HepG2 (cell line): Measurements from ENCODE around the gene TTC6. TPM values are rescaled to one million over a fixed set of nuclear protein-coding genes. Genes with fewer than 3 reads are reported as not detected.

Experiments
- ATAC-seq: fragments of 200-7000 bp; cut with Tn5 transposase; 3 replicates; pipeline ENCODE4 v1.9.1; 2020; ENCODE audit warnings: mild to moderate bottlenecking, moderate library complexity
- BruUV-seq: library from RNA; stranded (reverse); fragments of 400-500 nt; replicated peaks from 2 replicates; lab custom pipeline; 2021; lab: Mats Ljungman, UMichigan
- CTCF ChIA-PET: fragments of 300-600 bp; formaldehyde crosslinking; extraction: SDS; loops from one replicate; lab custom pipeline; 2021; ENCODE audit warnings: low total read pairs, inconsistent platforms, low intra/inter-chr PET ratio; lab: Yijun Ruan, JAX
- POLR2A ChIA-PET: fragments of 350-600 bp; sonication (Branson Sonifier 250); formaldehyde crosslinking; loops from one replicate; lab custom pipeline; 2020; ENCODE audit warnings: antibody characterized with exemption, inconsistent platforms; lab: Yijun Ruan, JAX
- DNase-seq: peaks from one replicate; pipeline ENCODE4 v3.0.0-alpha.2; 2015; ENCODE audit warnings: low spot score
- FAIRE-seq: peaks from 3 replicates; lab custom pipeline; 2011; peaks lifted over from hg19 to GRCh38; lab: Jason Lieb, UNC
- H2AFZ ChIP-seq: one replicate; pipeline ENCODE4 v1.6.1; 2011; ENCODE audit warnings: low read length, inconsistent platforms
- H3K27ac ChIP-seq: fragments of 300-600 bp; 3 replicates; pipeline ENCODE4 v1.8.0; 2011; ENCODE audit warnings: mixed run types, mild to moderate bottlenecking, mixed read lengths, low read length, inconsistent platforms; ENCODE audit not compliant: insufficient read depth; ENCODE audit errors: extremely low read length
- H3K27me3 ChIP-seq, 2 experiments: fragments of 200-600 bp in 1 of 2; 2 replicates in 1 of 2; 3 replicates in 1 of 2; pipeline versions ENCODE4 v1.6.0 to v1.8.0; 2011; ENCODE audit warnings: low read length in 2 of 2, mild to moderate bottlenecking in 2 of 2, moderate library complexity in 2 of 2, inconsistent platforms in 1 of 2; ENCODE audit not compliant: insufficient read depth in 2 of 2, control insufficient read depth in 1 of 2
- H3K36me3 ChIP-seq, 2 experiments: fragments of 200-600 bp in 1 of 2; replicated peaks in 1 of 2; 2 replicates in 1 of 2; 3 replicates in 1 of 2; pipeline versions ENCODE4 v1.5.1 to v1.8.0; 2011; ENCODE audit warnings: low read length in 2 of 2, inconsistent platforms in 1 of 2; ENCODE audit not compliant: insufficient read depth in 2 of 2, control insufficient read depth in 1 of 2
- H3K4me1 ChIP-seq: 2 replicates; pipeline ENCODE4 v1.5.1; 2012; ENCODE audit warnings: low read length, inconsistent platforms; ENCODE audit not compliant: insufficient read depth
- H3K4me2 ChIP-seq: 2 replicates; pipeline ENCODE4 v1.6.0; 2011; ENCODE audit warnings: low read depth, low read length, inconsistent platforms
- H3K4me3 ChIP-seq, 3 experiments: fragments of 200-600 bp in 1 of 3; sonication (generic), shearing (Covaris generic) in 1 of 3; replicated peaks in 1 of 3; 2 replicates each; pipeline ENCODE4 v1.5.1; 2011 to 2016; ENCODE audit warnings: low read length in 3 of 3, inconsistent platforms in 2 of 3, low read depth in 2 of 3, mild to moderate bottlenecking in 2 of 3, control low read depth in 1 of 3, mixed read lengths in 1 of 3; ENCODE audit not compliant: insufficient read depth in 1 of 3
- H3K79me2 ChIP-seq: one replicate; pipeline ENCODE4 v1.6.1; 2011; ENCODE audit warnings: low read length, inconsistent platforms; ENCODE audit not compliant: insufficient read depth
- H3K9ac ChIP-seq: 2 replicates; pipeline ENCODE4 v1.6.0; 2011; ENCODE audit warnings: mild to moderate bottlenecking, low read depth, low read length, inconsistent platforms; ENCODE audit not compliant: insufficient read depth
- H3K9me3 ChIP-seq: 2 replicates; pipeline ENCODE4 v1.5.1; 2012; ENCODE audit warnings: mild to moderate bottlenecking, low read length
- H4K20me1 ChIP-seq: 2 replicates; pipeline ENCODE4 v1.6.0; 2011; ENCODE audit warnings: inconsistent platforms, mild to moderate bottlenecking, low read length, moderate library complexity; ENCODE audit not compliant: insufficient read depth
- EED ChIP-seq: sonication (generic); formaldehyde crosslinking; IDR thresholded peaks from 2 replicates; pipeline ENCODE4 v1.5.0; 2020; ENCODE audit warnings: mild to moderate bottlenecking, missing genetic modification reagents
- GMEB1 ChIP-seq: sonication (generic); formaldehyde crosslinking; IDR thresholded peaks from 2 replicates; pipeline ENCODE4 v1.5.1; 2020; ENCODE audit warnings: missing genetic modification reagents, mild to moderate bottlenecking, borderline replicate concordance
- ZNF292 ChIP-seq: sonication (generic); formaldehyde crosslinking; IDR thresholded peaks from 2 replicates; pipeline ENCODE4 v1.8.1; 2022; ENCODE audit warnings: mild to moderate bottlenecking, low read depth, missing genetic modification reagents, borderline replicate concordance
- ZNF770 ChIP-seq: sonication (generic); formaldehyde crosslinking; IDR thresholded peaks from 2 replicates; pipeline ENCODE4 v1.5.0; 2020; ENCODE audit warnings: mild to moderate bottlenecking, missing genetic modification reagents
- ZSCAN20 ChIP-seq: sonication (generic); formaldehyde crosslinking; IDR thresholded peaks from 2 replicates; pipeline ENCODE4 v1.4.0; 2020; ENCODE audit warnings: missing genetic modification reagents, mild to moderate bottlenecking, borderline replicate concordance
- WGBS: methylation state at CpG from one replicate; pipeline ENCODE4 v1.1.6; 2017; ENCODE audit warnings: low lambda C conversion rate; 5-methylcytosine and 5-hydroxymethylcytosine counted together
- in situ Hi-C: cut with HindIII; loops from 2 replicates; pipeline ENCODE4 v1.10.0; 2017; ENCODE audit warnings: low pct_unique_long_range_greater_than_20kb; ENCODE audit not compliant: extremely low pct_ligation_motif_present
- intact Hi-C: fragments of 100-400 bp; cut with micrococcal nuclease; formaldehyde crosslinking; loops from one replicate; pipeline ENCODE4 v1.10.0; 2022; ENCODE audit not compliant: unreplicated experiment
- polyA plus RNA-seq, 8 experiments: library from polyadenylated mRNA; depleted of rRNA in 3 of 8; stranded (reverse) in 7 of 8; unstranded in 1 of 8; fragments of >200 nt; fragmentation: Illumina TruSeq in 4 of 8; extraction: Trizol in 4 of 8; gene quantifications; 2 replicates each; pipeline versions ENCODE4 v1.2.1 to v1.2.3, GENCODE V29; 2011 to 2016; ENCODE audit warnings: low read depth in 4 of 8, missing spikeins in 1 of 8, mixed read lengths in 1 of 8; ENCODE audit not compliant: insufficient read depth in 1 of 8
- total RNA-seq, 5 experiments: library from RNA; depleted of rRNA; stranded (reverse); fragments of >200 nt; fragmentation: Illumina TruSeq; extraction: Trizol; gene quantifications; 2 replicates each; pipeline ENCODE4 v1.2.3, GENCODE V29; 2016; ENCODE audit warnings: low read depth in 1 of 5
- TF ChIP-seq, protein P1 (sequence below): sonication (generic); formaldehyde crosslinking; IDR thresholded peaks from 2 replicates; pipeline ENCODE4 v1.4.0; 2020; ENCODE audit warnings: mild to moderate bottlenecking, low read depth, missing genetic modification reagents

TTC6 gene
- total and polyA plus RNA-seq, 2 of the 13 experiments (the other 11 are each of a cell fraction or from before 2014, with no cell fraction given) = 9.3 to 27.4 TPM

GRCh38 chr14:37546621-37547447, 48.6 kb upstream of the TTC6 start (continued):
- TF ChIP-seq, protein P1, sequence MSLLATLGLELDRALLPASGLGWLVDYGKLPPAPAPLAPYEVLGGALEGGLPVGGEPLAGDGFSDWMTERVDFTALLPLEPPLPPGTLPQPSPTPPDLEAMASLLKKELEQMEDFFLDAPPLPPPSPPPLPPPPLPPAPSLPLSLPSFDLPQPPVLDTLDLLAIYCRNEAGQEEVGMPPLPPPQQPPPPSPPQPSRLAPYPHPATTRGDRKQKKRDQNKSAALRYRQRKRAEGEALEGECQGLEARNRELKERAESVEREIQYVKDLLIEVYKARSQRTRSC = no peak
- TF ChIP-seq ZNF292 (CRISPR knock-in tag) (peak; percentile 100), EED (no peak), ZNF770 (CRISPR knock-in tag) (peak; percentile 54; the same call in 1 of the 2 replicates), ZSCAN20 (CRISPR knock-in tag) (peak; percentile 65; the same call in 1 of the 2 replicates)

GRCh38 chr14:37550511-37550910, 44.9 kb upstream of the TTC6 start:
- intact Hi-C loops (no loop called here), in situ Hi-C loops (no loop called here)
- ATAC-seq (no peak), DNase-seq (no peak), FAIRE-seq (no peak)
- Histone ChIP-seq H3K36me3 (no peaks in the 10 kb centered on the region), H3K9me3 (peaks cover 12% of the 10 kb centered on the region), H3K4me1 (peaks cover 39% of the 10 kb centered on the region), H3K4me3 (no peak overlapping the region), H3K79me2 (no peaks in the 10 kb centered on the region), H2AFZ (no peak overlapping the region), H3K9ac (no peak overlapping the region), H3K27me3 (no peaks in the 10 kb centered on the region), H3K4me2 (no peak overlapping the region), H4K20me1 (no peaks in the 10 kb centered on the region), H3K27ac (no peak overlapping the region)
- CTCF ChIA-PET = interaction anchor here (0.6 kb wide), 1 partner anchor 24 kb away, joined by 3 read pairs; no protein-coding TSS in a partner anchor
- 73% methylated on average over 5 of the region's 5 CpGs for WGBS
- TF ChIP-seq GMEB1 (CRISPR knock-in tag) = no peak
- no TSS peak for BruUV-seq
- POLR2A ChIA-PET = no interaction called here
